IMR-90 (cell line): ENCODE measurements around the gene PAM16. TPM values are rescaled to one million over a fixed set of nuclear protein-coding genes. Genes with fewer than 3 reads are reported as not detected.

Experiments
- ATAC-seq: fragments of 200-7000 bp; cut with Tn5 transposase; 2 replicates; pipeline ENCODE4 v1.9.1; 2020; ENCODE audit warnings: low read depth, mild to moderate bottlenecking, moderate library complexity
- BruUV-seq: library from RNA; stranded (reverse); fragments of 400-500 nt; replicated peaks from 2 replicates; lab custom pipeline; 2021; lab: Mats Ljungman, UMichigan
- CTCF ChIA-PET: fragments of 300-600 bp; formaldehyde crosslinking; extraction: SDS; loops from one replicate; lab custom pipeline; 2021; ENCODE audit warnings: antibody characterized with exemption; lab: Yijun Ruan, JAX
- POLR2A ChIA-PET: fragments of 300-600 bp; sonication (Branson Sonifier 250); formaldehyde crosslinking; loops from one replicate; lab custom pipeline; 2022; ENCODE audit warnings: antibody characterized with exemption; ENCODE audit not compliant: unreplicated experiment; lab: Charles Lee
- DNase-seq: peaks from one replicate; pipeline ENCODE4 v3.0.0; 2013
- H2AFZ ChIP-seq: replicated peaks from 2 replicates; pipeline ENCODE3; 2013; ENCODE audit warnings: low read length, mild to moderate bottlenecking; ENCODE audit not compliant: poor library complexity
- H2AK5ac ChIP-seq: 2 replicates; pipeline ENCODE4 v1.6.1; 2013; ENCODE audit warnings: low read depth, low read length, inconsistent platforms
- H2AK9ac ChIP-seq: replicated peaks from 2 replicates; pipeline ENCODE3; 2013; ENCODE audit warnings: mild to moderate bottlenecking, low read depth, low read length, moderate library complexity; ENCODE audit not compliant: poor library complexity
- H2BK120ac ChIP-seq: 2 replicates; pipeline ENCODE4 v1.6.1; 2013; ENCODE audit warnings: low read depth, low read length, inconsistent platforms
- H2BK15ac ChIP-seq: 3 replicates; pipeline ENCODE4 v1.6.1; 2013; ENCODE audit warnings: low read depth, low read length, inconsistent platforms
- H2BK20ac ChIP-seq: 2 replicates; pipeline ENCODE4 v1.6.1; 2013; ENCODE audit warnings: low read depth, mild to moderate bottlenecking, inconsistent platforms, low read length, moderate library complexity
- H2BK5ac ChIP-seq: 2 replicates; pipeline ENCODE4 v1.6.1; 2013; ENCODE audit warnings: mild to moderate bottlenecking, low read depth, low read length, inconsistent platforms; ENCODE audit not compliant: poor library complexity, severe bottlenecking
- H3K14ac ChIP-seq: replicated peaks from 2 replicates; pipeline ENCODE4 v1.6.1; 2013; ENCODE audit warnings: low read depth, low read length, inconsistent platforms
- H3K18ac ChIP-seq: 2 replicates; pipeline ENCODE4 v1.6.1; 2013; ENCODE audit warnings: low read depth, low read length, control low read depth
- H3K23ac ChIP-seq: 2 replicates; pipeline ENCODE4 v1.6.1; 2013; ENCODE audit warnings: low read depth, low read length, inconsistent platforms
- H3K27ac ChIP-seq: 2 replicates; pipeline ENCODE4 v1.5.1; 2013; ENCODE audit warnings: mild to moderate bottlenecking, control low read depth, low read length; ENCODE audit not compliant: insufficient read depth
- H3K27me3 ChIP-seq: 2 replicates; pipeline ENCODE4 v1.6.1; 2013; ENCODE audit warnings: low read length; ENCODE audit not compliant: control insufficient read depth, insufficient read depth
- H3K36me3 ChIP-seq: 2 replicates; pipeline ENCODE4 v1.6.1; 2013; ENCODE audit warnings: low read length, mixed read lengths; ENCODE audit not compliant: control insufficient read depth, insufficient read depth
- H3K4ac ChIP-seq: 2 replicates; pipeline ENCODE4 v1.6.1; 2013; ENCODE audit warnings: low read depth, low read length, inconsistent platforms
- H3K4me1 ChIP-seq: 2 replicates; pipeline ENCODE4 v1.6.1; 2013; ENCODE audit warnings: low read length, mixed read lengths; ENCODE audit not compliant: control insufficient read depth, insufficient read depth
- H3K4me2 ChIP-seq: 2 replicates; pipeline ENCODE4 v1.6.1; 2013; ENCODE audit warnings: low read depth, mild to moderate bottlenecking, control low read depth, low read length, moderate library complexity
- H3K4me3 ChIP-seq: 2 replicates; pipeline ENCODE4 v1.5.1; 2013; ENCODE audit warnings: low read depth, mild to moderate bottlenecking, control low read depth, low read length, moderate library complexity; ENCODE audit not compliant: insufficient read depth
- H3K56ac ChIP-seq: 2 replicates; pipeline ENCODE4 v1.6.1; 2013; ENCODE audit warnings: low read length, inconsistent platforms; ENCODE audit not compliant: insufficient read depth; ENCODE audit errors: extremely low read depth
- H3K79me1 ChIP-seq, 2 experiments: 2 replicates each; pipeline ENCODE4 v1.6.1; 2013; ENCODE audit warnings: low read length in 2 of 2, inconsistent platforms in 1 of 2, low read depth in 1 of 2
- H3K9ac ChIP-seq: 2 replicates; pipeline ENCODE4 v1.6.1; 2013; ENCODE audit warnings: low read depth, low read length, control low read depth
- H3K9me1 ChIP-seq: 2 replicates; pipeline ENCODE4 v1.6.1; 2013; ENCODE audit warnings: low read length, inconsistent platforms; ENCODE audit not compliant: insufficient read depth
- H3K9me3 ChIP-seq: 2 replicates; pipeline ENCODE4 v1.6.1; 2013; ENCODE audit warnings: low read length; ENCODE audit not compliant: control insufficient read depth, insufficient read depth
- H4K20me1 ChIP-seq: 2 replicates; pipeline ENCODE4 v1.6.1; 2013; ENCODE audit warnings: low read length, inconsistent platforms; ENCODE audit not compliant: insufficient read depth
- H4K5ac ChIP-seq: 2 replicates; pipeline ENCODE4 v1.6.1; 2013; ENCODE audit warnings: mild to moderate bottlenecking, low read depth, low read length, control low read depth
- H4K8ac ChIP-seq, 2 experiments: 2 replicates each; pipeline ENCODE4 v1.6.1; 2013; ENCODE audit warnings: low read depth in 2 of 2, low read length in 2 of 2, control low read depth in 1 of 2, inconsistent platforms in 1 of 2
- H4K91ac ChIP-seq: 2 replicates; pipeline ENCODE4 v1.6.1; 2013; ENCODE audit warnings: low read depth, low read length, inconsistent platforms; ENCODE audit not compliant: insufficient read depth
- BHLHE40 ChIP-seq: fragments of 150-350 bp; IDR thresholded peaks from 2 replicates; pipeline ENCODE4 v1.6.1; 2016; ENCODE audit warnings: mild to moderate bottlenecking, low read depth, low read length
- CHD1 ChIP-seq: IDR thresholded peaks from 2 replicates; pipeline ENCODE4 v1.6.1; 2012; ENCODE audit warnings: low read depth, low read length, improper control_type of control experiment
- FOS ChIP-seq: fragments of 150-350 bp; IDR thresholded peaks from 2 replicates; pipeline ENCODE4 v1.6.1; 2016; ENCODE audit warnings: low read depth, low read length
- MAZ ChIP-seq: IDR thresholded peaks from 2 replicates; pipeline ENCODE4 v1.6.1; 2012; ENCODE audit warnings: low read depth, mild to moderate bottlenecking, low read length, improper control_type of control experiment, moderate library complexity, borderline replicate concordance
- NFE2L2 ChIP-seq: fragments of 150-350 bp; IDR thresholded peaks from 2 replicates; pipeline ENCODE4 v1.6.1; 2016; ENCODE audit warnings: low read depth, mild to moderate bottlenecking, low read length
- POLR2A ChIP-seq: IDR thresholded peaks from 2 replicates; pipeline ENCODE4 v1.6.1; 2012; ENCODE audit warnings: mild to moderate bottlenecking, low read depth, low read length
- RAD21 ChIP-seq: IDR thresholded peaks from 2 replicates; pipeline ENCODE4 v1.6.1; 2012; ENCODE audit warnings: low read length, improper control_type of control experiment
- RCOR1 ChIP-seq: IDR thresholded peaks from 2 replicates; pipeline ENCODE4 v1.6.1; 2012; ENCODE audit warnings: mild to moderate bottlenecking, low read length, improper control_type of control experiment; ENCODE audit not compliant: insufficient replicate concordance
- WGBS, 2 experiments: methylation state at CpG; one replicate each; pipeline versions ENCODE4 v1.1.5 to v1.1.7; 2013; ENCODE audit warnings: missing lambda C conversion rate in 2 of 2; ENCODE audit not compliant: insufficient read length in 1 of 2; ENCODE audit errors: extremely low coverage in 2 of 2; 5-methylcytosine and 5-hydroxymethylcytosine counted together
- dilution Hi-C: fragments of 300-500 bp; cut with HindIII; formaldehyde crosslinking; loops from one replicate; pipeline ENCODE4 v1.14.3; 2018; ENCODE audit warnings: low sequenced_read_pairs; ENCODE audit not compliant: unreplicated experiment
- in situ Hi-C: fragments of 300-500 bp; cut with MboI; formaldehyde crosslinking; loops from 3 replicates; pipeline ENCODE4 v1.14.3; 2019; ENCODE audit warnings: low sequenced_read_pairs, inconsistent platforms, mixed read lengths
- intact Hi-C: fragments of 100-400 bp; cut with micrococcal nuclease; formaldehyde crosslinking; loops from 2 replicates; pipeline ENCODE4 v1.10.0; 2022
- polyA plus RNA-seq, 3 experiments: library from polyadenylated mRNA; depleted of rRNA; stranded (reverse); fragments of >200 nt; gene quantifications; 2 replicates each; pipeline ENCODE4 v1.2.3, GENCODE V29; 2012; ENCODE audit warnings: low replicate concordance in 1 of 3
- total RNA-seq: library from RNA; depleted of rRNA; stranded (reverse); fragments of >200 nt; gene quantifications from 2 replicates; pipeline ENCODE4 v1.2.3, GENCODE V29; 2012

Gene PAM16
- total and polyA plus RNA-seq, 2 of the 4 experiments (the other 2 are of a cell fraction), result 17.9 to 48.4 TPM

DNA sequence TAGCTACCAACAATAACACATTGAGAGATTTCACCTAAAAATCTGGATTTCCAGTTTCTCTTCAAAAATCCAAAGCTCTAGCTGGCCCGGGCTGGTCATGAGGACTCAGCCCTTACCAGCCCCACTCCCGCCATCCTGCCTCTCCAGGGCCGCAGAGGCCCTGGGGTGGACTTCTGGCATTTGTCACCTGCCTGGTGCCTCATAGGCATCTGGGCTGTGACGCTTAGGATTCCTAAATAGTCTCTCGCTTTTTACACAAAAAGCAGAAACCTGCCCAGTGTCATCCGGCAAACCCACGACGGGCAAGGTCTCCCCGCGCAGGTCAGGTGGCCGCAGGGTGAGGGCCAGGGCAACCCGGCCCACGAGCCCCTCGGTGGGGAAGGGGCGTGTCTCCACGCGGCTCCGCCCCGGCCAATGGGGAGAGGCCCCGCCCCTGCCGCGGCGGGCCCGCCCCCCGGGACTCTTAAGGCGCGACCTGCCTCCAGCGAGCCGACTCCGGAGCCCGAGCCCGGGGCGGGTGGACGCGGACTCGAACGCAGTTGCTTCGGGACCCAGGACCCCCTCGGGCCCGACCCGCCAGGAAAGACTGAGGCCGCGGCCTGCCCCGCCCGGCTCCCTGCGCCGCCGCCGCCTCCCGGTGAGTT, 20.4 kb upstream of the PAM16 start, which contains the start of gene VASN (continued):
- TF ChIP-seq NFE2L2 (no peak), RCOR1 (no peak)

DNA sequence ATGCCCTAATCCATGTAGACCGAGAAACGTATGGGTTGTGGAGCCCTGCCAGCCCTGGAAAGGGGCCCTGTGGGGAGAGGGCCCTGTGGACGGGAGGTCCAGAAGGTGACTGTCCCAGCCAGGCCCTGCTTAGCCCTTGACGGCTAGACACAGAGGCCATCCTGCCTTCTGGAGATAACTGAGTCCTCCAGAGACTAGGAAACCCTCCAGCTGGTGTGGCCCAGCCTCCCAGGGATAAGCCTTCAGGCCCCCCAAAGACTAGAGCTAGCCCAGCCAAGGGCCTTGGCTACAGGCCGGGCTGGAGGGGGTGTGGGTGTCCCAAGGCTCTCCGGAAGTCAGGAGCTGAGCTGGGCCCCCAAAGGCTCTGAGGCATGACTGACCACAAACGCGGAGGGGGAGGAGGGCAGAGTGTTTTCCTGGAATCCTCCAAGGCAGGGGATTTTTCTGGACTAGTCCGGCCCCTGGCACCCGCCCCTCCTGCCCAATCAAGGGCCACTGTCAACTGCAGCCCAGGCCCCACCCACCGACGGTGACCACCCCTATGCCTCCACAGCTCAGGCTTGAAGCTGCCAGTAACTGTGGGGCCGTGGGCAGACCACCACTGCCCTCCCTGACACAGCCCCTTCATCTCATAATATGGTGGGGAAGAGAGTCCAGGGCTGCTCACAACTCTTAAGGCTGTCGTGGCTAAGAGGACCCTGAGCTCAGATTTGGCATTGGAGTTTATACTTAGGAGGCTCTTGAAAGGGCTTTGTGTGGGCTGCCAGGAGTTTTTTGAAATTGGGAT, 19.6 kb upstream of the PAM16 start:
- H2BK120ac ChIP-seq, result peak overlapping the region; percentile 90
- peaks cover 4 to 57% of the 10 kb centered on the region in 2 experiments; a peak in 3 of 4 replicates for H3K79me1 ChIP-seq
- peak overlapping the region; percentile 57 for H4K5ac ChIP-seq
- no peaks in the 10 kb centered on the region for H3K9me3 ChIP-seq
- peak overlapping the region; percentile 60 for H2AFZ ChIP-seq
- peak overlapping the region; percentile 69 for H3K14ac ChIP-seq
- no peaks in the 10 kb centered on the region for H3K27me3 ChIP-seq
- H3K56ac ChIP-seq, result peak overlapping the region; percentile 53; the same call in 1 of the 2 replicates
- dilution Hi-C loops, result no loop called here
- H3K23ac ChIP-seq, result peak overlapping the region; percentile 76; the same call in 1 of the 2 replicates
- peak; percentile 93; the same call in 1 of the 2 replicates for TF ChIP-seq MAZ
- peak; percentile 29; the same call in 1 of the 2 replicates for TF ChIP-seq FOS
- no peak for TF ChIP-seq RAD21
- no peak for TF ChIP-seq RCOR1
- TF ChIP-seq POLR2A, result no peak
- TF ChIP-seq NFE2L2, result peak; percentile 11; the same call in 1 of the 2 replicates
- TF ChIP-seq BHLHE40, result peak; percentile 70; the same call in 1 of the 2 replicates
- TF ChIP-seq CHD1, result no peak
- H2BK15ac ChIP-seq, result peak overlapping the region; percentile 64; the same call in 2 of the 3 replicates
- peak overlapping the region; percentile 66 for H3K4me2 ChIP-seq
- H3K4me3 ChIP-seq, result no peak overlapping the region
- H2BK5ac ChIP-seq, result peak overlapping the region; percentile 91
- H3K9me1 ChIP-seq, result peaks cover 27% of the 10 kb centered on the region
- peaks cover 48% of the 10 kb centered on the region for H4K20me1 ChIP-seq
- in situ Hi-C loops, result no loop called here
- H3K18ac ChIP-seq, result peak overlapping the region; percentile 81
- WGBS, 2 experiments, result no CpG with 5 or more reads among the region's 14 CpGs
- H3K4ac ChIP-seq, result peak overlapping the region; percentile 95
- intact Hi-C loops, result no loop called here
- peak overlapping the region; percentile 24 for H3K9ac ChIP-seq
- H3K4me1 ChIP-seq, result peaks cover 35% of the 10 kb centered on the region
- no TSS peak for BruUV-seq
- CTCF ChIA-PET, result interaction anchor here (0.6 to 1.5 kb wide), 2 partner anchors 39 to 91 kb away, joined by 3 read pairs; no protein-coding TSS in a partner anchor
- peak overlapping the region; percentile 88 for H3K27ac ChIP-seq
- H2BK20ac ChIP-seq, result peak overlapping the region; percentile 86
- H4K91ac ChIP-seq, result peak overlapping the region; percentile 95
- peak; percentile 25 for ATAC-seq
- peak overlapping the region; percentile 3 to 87; a peak in 2 of 4 replicates for H4K8ac ChIP-seq
- peak overlapping the region; percentile 90 for H2AK5ac ChIP-seq
- DNase-seq, result peak; percentile 93
- H3K36me3 ChIP-seq, result peaks cover 1% of the 10 kb centered on the region; the same call in 1 of the 2 replicates
- POLR2A ChIA-PET, result interaction anchor here (1.1 kb wide), 1 partner anchor 61 kb away, joined by 3 read pairs; no protein-coding TSS in a partner anchor
- H2AK9ac ChIP-seq, result peak overlapping the region; percentile 96
